HG03039 (cell line): ENCODE data around the gene MYL11.

Source experiments
- ATAC-seq: cut with Tn5 transposase; IDR thresholded peaks from one replicate; pipeline ENCODE4 v1.9.1; 2021; ENCODE audit warnings: mild to moderate bottlenecking, moderate library complexity; ENCODE audit not compliant: unreplicated experiment

The MYL11 gene

GRCh38 chr16:30369938-30370455, 4.6 kb upstream of the MYL11 start:
- no peak for ATAC-seq

DNA sequence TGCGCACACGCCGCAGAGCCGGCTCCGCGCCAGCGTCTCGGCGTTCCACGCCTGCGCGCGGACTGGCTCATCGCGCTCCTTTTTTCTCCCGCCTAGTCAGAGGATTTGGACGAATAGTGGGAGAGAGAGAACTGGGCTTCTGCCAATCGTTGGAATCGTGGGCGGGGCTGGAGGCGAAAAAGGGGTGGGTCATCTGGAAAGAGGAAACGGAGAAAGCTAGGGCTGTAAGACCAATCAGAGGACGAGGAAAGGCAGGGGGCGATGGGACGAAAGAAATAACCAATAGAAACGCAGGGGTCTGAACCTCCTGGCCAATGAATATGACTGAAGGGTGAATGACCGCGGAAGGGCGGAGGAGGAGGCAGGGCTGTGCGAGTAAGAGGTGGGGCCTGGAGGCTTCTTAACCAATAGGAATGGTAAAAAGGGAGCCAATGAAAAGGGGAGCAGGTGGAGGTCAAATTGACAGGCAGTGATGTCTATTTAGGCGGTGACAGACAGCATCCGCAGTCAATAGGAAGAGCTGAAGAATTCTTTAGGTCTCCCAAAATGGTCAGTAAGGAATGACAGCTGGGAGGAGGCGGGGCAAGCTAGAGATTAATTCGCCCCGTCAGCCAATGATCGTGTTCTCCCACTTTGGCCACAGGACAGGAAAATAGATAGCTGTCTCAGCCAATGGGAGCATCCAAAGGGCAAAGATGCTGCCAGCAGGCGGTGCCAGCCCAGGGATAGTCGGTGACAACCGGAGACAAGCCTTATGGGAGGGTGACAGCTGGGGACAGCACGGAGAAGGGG, 4.0 kb upstream of the MYL11 start, which contains the start of gene TBC1D10B:
Gene TBC1D10B (minus strand): TSS at position 39 of the 792 bp plus-strand sequence. CDS start 311 bp downstream, outside the sequence.
- ATAC-seq = peak; percentile 63

GRCh38 chr16:30371248-30371816, 3.3 kb upstream of the MYL11 start:
- no peak for ATAC-seq

DNA sequence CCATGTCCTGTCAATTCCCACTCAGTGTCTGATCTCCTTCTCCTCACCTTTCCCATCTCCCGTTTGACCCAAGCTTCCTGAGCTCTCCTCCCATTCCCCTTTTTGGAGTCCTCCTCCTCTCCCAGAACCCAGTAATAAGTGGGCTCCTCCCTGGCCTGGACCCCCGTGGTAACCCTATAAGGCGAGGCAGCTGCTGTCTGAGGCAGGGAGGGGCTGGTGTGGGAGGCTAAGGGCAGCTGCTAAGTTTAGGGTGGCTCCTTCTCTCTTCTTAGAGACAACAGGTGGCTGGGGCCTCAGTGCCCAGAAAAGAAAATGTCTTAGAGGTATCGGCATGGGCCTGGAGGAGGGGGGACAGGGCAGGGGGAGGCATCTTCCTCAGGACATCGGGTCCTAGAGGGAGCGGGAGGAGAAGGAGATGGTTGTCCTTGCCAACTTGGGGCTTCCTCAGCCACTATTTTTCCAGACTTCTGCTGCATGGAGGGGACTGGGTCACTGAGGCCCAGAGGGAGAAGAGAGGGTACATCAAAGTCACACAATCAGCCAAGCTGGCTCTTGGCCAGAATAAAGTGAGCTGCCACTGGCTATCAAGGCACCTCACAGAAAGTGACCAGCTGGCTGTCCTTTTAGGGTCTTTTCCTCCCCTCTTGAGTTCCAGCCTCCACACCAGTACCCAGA, 2.4 kb upstream of the MYL11 start:
- ATAC-seq = no peak

DNA sequence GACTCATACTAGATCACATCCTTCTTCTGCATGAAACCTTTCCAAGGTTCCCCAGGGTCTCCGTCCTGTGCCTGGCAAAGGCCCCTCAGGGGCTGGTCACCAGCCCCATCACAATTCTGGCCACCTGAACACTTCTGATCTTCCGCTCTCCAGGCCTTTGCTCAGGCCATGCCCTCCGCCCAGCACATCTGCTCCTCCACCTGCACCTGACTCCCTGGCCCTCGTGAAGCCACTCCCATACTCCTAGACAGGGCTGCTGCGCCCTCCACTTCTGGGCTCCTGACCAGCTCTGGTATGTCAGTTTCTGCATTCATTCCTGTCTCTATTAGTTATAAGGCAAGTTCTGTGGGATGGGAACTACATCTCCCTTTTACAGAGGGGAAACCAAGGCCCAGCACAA, 1.9 kb upstream of the MYL11 start:
- ATAC-seq = no peak

DNA sequence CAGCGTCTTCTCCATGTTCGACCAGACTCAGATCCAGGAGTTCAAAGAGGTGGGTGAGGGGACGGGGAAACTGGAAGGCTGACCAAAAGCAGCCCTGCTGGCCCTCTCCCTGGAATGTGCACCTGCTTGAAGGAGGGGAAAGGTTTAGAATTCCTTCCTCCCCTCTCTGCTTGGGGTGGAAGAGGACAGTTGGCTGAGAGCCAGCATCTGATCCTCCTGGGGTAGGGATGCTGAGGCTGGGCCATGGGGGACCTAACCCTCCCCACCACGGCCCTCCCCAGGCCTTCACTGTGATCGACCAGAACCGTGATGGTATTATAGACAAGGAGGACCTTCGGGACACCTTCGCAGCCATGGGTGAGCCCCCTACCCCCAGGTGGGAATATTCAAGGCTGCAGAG, 1.3 kb downstream of the MYL11 start:
- ATAC-seq = no peak

DNA sequence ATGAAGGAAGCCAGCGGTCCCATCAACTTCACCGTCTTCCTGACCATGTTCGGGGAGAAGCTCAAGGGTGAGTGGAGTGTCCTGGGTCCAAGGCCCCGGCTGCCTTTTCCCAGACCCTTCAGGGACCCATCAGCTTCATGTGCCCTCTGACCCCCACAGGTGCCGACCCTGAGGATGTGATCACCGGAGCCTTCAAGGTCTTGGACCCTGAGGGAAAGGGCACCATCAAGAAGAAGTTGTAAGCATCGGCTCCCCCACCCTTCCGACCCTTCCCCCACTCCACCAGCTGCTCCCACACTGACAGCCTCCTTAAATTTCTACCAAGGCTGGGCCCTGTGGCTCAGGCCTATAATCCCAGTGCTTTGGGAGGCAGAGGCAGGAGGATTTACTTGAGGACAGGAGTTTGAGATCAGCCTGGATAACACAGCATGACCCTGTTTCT, 1.9 kb downstream of the MYL11 start:
- ATAC-seq = no peak

GRCh38 chr16:30377050-30377811, 2.6 kb downstream of the MYL11 start:
- no peak for ATAC-seq

DNA sequence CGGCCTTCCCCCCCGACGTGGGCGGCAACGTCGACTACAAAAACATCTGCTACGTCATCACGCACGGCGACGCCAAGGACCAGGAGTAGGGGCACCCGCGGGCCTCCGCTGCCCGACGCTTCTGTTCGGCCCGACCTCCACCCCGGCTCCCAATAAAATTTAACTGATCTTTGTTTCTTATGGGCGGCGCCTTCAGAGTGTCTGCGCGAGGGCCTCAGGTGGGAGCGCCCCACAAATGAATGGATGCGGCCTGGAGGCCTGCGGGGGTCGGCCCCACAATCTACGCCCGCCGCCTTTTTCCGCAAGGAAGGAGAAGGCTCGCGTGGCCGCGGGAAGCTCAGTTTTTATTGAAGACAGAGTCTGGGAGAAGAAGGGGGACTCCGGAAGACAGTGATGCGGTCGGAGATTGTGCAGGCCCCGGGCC, 3.2 kb downstream of the MYL11 start:
- ATAC-seq = peak; percentile 36

- ATAC-seq = peak; percentile 88
These were observed 3.9 kb downstream of the MYL11 start for GRCh38 chr16:30378236-30379157.

DNA sequence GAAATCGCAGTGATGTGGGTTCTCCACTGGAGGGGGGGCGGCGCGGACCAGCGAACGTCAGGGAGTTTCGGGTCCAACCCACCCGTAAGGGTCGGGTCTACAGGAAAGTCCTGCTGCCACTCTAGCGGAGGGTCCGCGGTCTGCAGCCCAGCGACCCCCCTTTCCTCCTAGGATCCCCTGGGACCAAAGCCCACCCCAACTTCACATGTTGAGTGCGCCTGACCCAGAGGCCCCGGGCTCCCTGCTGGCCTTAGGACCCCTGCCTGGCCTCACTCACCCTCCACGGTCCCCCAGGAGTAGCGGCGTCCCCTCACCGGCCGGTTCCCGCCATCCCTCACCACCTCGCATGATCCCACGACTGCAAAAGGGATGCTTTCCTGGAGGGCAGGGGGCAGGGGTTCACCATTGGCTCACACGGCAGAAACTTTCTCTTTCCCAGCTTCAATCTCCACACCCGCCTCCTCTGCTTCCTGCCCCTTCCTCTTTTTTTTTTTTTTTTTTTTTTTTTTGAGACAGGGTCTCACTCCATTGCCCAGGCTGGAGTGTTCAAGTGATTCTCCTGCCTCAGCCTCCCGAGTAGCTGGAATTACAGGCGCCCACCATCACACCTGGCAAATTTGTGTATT, 4.7 kb downstream of the MYL11 start:
- no peak for ATAC-seq

DNA sequence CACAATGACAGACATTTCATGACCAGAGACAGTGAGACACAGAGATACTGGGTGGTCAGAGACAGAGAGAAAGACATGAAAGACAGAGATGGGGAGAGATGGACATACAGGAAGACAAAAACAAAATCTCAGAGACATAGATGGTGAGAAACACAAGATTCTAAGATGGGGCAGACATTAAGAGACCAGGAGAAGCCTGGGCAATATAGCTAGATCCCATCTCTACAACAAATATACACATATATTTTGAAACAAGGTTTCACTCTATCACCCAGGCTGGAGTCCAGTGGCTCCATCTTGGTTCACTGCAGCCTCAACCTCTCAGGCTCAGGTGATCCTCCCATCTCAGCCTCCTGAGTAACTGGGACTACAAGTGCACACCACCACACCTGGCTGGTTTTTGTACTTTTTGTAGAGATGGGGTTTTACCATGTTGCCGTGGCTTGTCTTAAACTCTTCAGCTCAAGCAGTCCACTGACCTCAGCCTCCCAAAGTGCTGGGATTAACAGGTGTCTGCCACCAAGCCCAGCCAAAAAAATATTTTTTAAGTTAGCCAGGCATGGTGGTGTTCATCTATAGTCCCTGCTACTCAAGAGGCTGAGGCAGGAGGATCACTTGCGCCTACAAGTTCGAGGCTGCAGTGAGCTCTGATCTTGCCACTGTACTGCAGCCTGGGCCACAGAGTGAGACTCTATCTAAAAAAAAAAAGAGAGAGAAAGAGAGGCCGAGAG, 5.6 kb downstream of the MYL11 start:
- ATAC-seq = no peak

DNA sequence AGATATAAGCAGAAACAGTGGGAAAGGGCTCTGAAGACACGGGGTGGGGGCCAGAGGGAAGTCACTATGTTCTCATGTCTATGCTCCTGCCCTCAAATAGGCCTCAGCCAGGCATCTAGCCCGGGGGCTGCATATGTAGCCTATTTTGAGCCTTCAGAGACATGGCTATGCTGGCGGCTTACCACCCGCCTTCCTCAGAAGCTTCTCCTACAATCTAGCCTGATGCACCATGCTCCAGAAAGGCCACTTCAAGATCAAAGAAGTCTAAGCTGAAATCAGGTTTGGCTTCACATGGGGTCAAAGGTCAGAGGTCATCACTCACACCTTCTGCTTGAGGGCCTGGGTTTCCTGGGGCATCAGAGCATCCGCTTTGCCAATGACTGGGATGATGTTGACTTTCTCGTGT, 6.2 kb downstream of the MYL11 start:
- ATAC-seq = no peak

- no peak for ATAC-seq
These were observed 6.9 kb downstream of the MYL11 start for GRCh38 chr16:30381291-30382041.

GRCh38 chr16:30382111-30382881, 7.7 kb downstream of the MYL11 start, which contains the start of gene SEPTIN1:
TSS of gene SEPTIN1 (minus strand) at chr16:30382561. CDS start at chr16:30382542, 19 bp downstream.
- no peak for ATAC-seq

DNA sequence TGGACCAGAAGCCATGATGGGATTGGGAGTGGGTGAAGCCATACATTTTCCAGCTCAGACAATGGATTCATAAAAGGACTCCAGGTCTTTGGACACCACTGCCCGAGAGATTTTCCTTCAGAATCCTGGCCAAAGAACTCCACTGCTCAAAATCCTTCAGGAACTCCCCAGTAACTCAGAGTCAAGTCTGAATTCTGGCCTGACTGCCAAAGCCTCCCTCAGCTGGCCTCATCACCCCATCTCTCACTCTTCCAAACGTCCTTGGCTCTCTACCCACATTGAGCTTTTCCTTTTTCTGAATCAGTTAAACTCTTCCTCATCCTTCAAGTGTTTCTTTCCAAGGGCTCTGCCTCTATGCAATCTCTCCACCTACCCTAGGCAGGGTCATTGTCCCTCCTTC, 8.9 kb downstream of the MYL11 start:
- no peak for ATAC-seq

DNA sequence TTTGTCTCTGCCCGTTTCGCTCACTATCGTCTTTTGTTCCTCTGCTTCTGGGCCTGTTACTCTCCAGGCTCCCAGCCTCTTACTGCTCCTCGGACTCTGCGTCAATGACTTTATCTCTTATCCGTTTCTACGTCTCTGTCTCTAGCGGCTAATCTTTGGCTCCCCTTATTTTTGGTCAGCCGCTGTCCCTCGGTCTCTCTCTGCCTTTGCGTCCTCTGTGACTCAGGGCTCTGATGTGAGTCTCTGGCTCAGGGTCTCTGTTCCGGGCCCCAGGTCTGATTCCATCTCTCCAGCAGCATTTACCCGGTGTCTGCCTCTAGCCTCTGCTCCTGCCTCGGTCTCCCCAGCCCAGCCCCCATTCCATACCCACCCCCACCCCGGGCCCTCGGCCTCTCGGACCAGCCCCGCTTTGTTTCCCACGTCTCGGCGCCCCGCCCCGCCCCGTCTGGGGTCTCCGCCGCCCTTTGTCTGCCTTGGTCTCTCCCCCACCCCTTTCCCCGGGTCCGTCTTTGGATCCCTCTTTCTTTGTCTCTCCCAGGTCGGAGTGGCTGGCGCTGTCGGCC, 20.1 kb downstream of the MYL11 start:
- no peak for ATAC-seq
